HCT116 (cell line): ENCODE measurements around the gene SLC35F3. TPM values are rescaled to one million over a fixed set of nuclear protein-coding genes. Genes with fewer than 3 reads are reported as not detected.

ENCODE experiments used
- ATAC-seq: fragments of 200-7000 bp; cut with Tn5 transposase; 2 replicates; pipeline ENCODE4 v1.9.1; 2020; ENCODE audit warnings: mild to moderate bottlenecking, moderate library complexity
- BruUV-seq: library from RNA; stranded (reverse); fragments of 400-500 nt; replicated peaks from 2 replicates; lab custom pipeline; 2021; lab: Mats Ljungman, UMichigan
- CTCF ChIA-PET: fragments of 300-600 bp; sonication (Branson Sonifier 250); formaldehyde crosslinking; loops from one replicate; lab custom pipeline; 2021; ENCODE audit warnings: antibody characterized with exemption; lab: Charles Lee
- POLR2A ChIA-PET: fragments of 300-600, 350-600 bp; sonication (Branson Sonifier 250); formaldehyde crosslinking; loops from one replicate; lab custom pipeline; 2021; ENCODE audit warnings: antibody characterized with exemption; lab: Charles Lee
- RAD21 ChIA-PET, 2 experiments: fragments of 300-600 bp; sonication (Branson Sonifier 250); formaldehyde crosslinking; loops; one replicate each; lab custom pipeline; 2023; ENCODE audit warnings: low total read pairs in 2 of 2; ENCODE audit not compliant: uncharacterized antibody in 2 of 2, unreplicated experiment in 2 of 2, low non-redundant PET in 1 of 2; lab: Charles Lee
- DNase-seq: peaks from one replicate; pipeline ENCODE4 v3.0.0-alpha.2; 2010; ENCODE audit warnings: low read depth, low spot score
- H2AFZ ChIP-seq: fragments of 200-600 bp; shearing (Covaris generic), sonication (generic); 2 replicates; pipeline ENCODE4 v1.6.1; 2017; ENCODE audit warnings: low read depth, mixed run types, mixed read lengths, antibody characterized with exemption, low read length; ENCODE audit not compliant: poor library complexity, severe bottlenecking
- H3K27ac ChIP-seq: 2 replicates; pipeline ENCODE4 v1.5.1; 2012; ENCODE audit warnings: low read depth, low read length
- H3K27me3 ChIP-seq: fragments of 200-600 bp; sonication (generic); 2 replicates; pipeline ENCODE4 v1.6.1; 2016; ENCODE audit warnings: mixed run types, low read length, mixed read lengths; ENCODE audit not compliant: insufficient read depth
- H3K36me3 ChIP-seq, 2 experiments: fragments of 200-500 bp in 1 of 2; fragments of 200-600 bp in 1 of 2; sonication (Bioruptor generic) in 1 of 2; sonication (generic) in 1 of 2; 2 replicates each; pipeline versions ENCODE4 v1.5.1 to v1.6.1; 2014 to 2016; ENCODE audit warnings: low read length in 2 of 2, inconsistent platforms in 1 of 2, mixed read lengths in 1 of 2, mixed run types in 1 of 2; ENCODE audit not compliant: insufficient read depth in 2 of 2, control insufficient read depth in 1 of 2
- H3K4me1 ChIP-seq, 2 experiments: fragments of 200-600 bp in 1 of 2; sonication (generic) in 1 of 2; 2 replicates each; pipeline versions ENCODE4 v1.5.1 to v1.6.1; 2012 to 2017; ENCODE audit warnings: low read length in 2 of 2, inconsistent platforms in 1 of 2, mild to moderate bottlenecking in 1 of 2, mixed read lengths in 1 of 2, mixed run types in 1 of 2, moderate library complexity in 1 of 2; ENCODE audit not compliant: insufficient read depth in 2 of 2, control insufficient read depth in 1 of 2
- H3K4me2 ChIP-seq: fragments of 200-600 bp; sonication (generic); 2 replicates; pipeline ENCODE4 v1.6.1; 2017; ENCODE audit warnings: mixed run types, low read length, mixed read lengths
- H3K4me3 ChIP-seq, 2 experiments: fragments of 200-600 bp in 1 of 2; sonication (generic) in 1 of 2; replicated peaks in 1 of 2; 2 replicates each; pipeline ENCODE4 v1.5.1; 2011 to 2016; ENCODE audit warnings: low read length in 2 of 2, control low read depth in 1 of 2, low read depth in 1 of 2, mild to moderate bottlenecking in 1 of 2, mixed read lengths in 1 of 2, mixed run types in 1 of 2
- H3K79me2 ChIP-seq: fragments of 200-600 bp; sonication (generic); 2 replicates; pipeline ENCODE4 v1.6.1; 2017; ENCODE audit warnings: mild to moderate bottlenecking, mixed run types, low read length, moderate library complexity, mixed read lengths; ENCODE audit not compliant: insufficient read depth
- H3K9ac ChIP-seq: fragments of 200-600 bp; sonication (generic); 2 replicates; pipeline ENCODE4 v1.6.1; 2016; ENCODE audit warnings: low read length, mixed read lengths
- H3K9me2 ChIP-seq: fragments of 200-600 bp; sonication (generic), shearing (Covaris generic); 2 replicates; pipeline ENCODE4 v1.6.1; 2017; ENCODE audit warnings: mixed run types, mild to moderate bottlenecking, moderate library complexity; ENCODE audit not compliant: insufficient read depth
- H3K9me3 ChIP-seq, 2 experiments: fragments of 200-500 bp in 1 of 2; fragments of 200-600 bp in 1 of 2; sonication (Bioruptor generic) in 1 of 2; sonication (generic) in 1 of 2; 2 replicates each; pipeline ENCODE4 v1.6.1; 2014 to 2017; ENCODE audit warnings: low read length in 2 of 2, mixed read lengths in 2 of 2, inconsistent platforms in 1 of 2, low read depth in 1 of 2, mild to moderate bottlenecking in 1 of 2, mixed run types in 1 of 2, moderate library complexity in 1 of 2; ENCODE audit not compliant: control insufficient read depth in 1 of 2, insufficient read depth in 1 of 2
- H4K20me1 ChIP-seq: fragments of 200-600 bp; sonication (generic), shearing (Covaris generic); 2 replicates; pipeline ENCODE4 v1.6.1; 2017; ENCODE audit warnings: mixed run types, mild to moderate bottlenecking, moderate library complexity; ENCODE audit not compliant: insufficient read depth
- CEBPB ChIP-seq: IDR thresholded peaks from 2 replicates; pipeline ENCODE4 v1.6.1; 2012; ENCODE audit warnings: low read depth
- EGR1 ChIP-seq: IDR thresholded peaks from 2 replicates; pipeline ENCODE4 v1.6.1; 2012; ENCODE audit warnings: low read depth
- EZH2phosphoT487 ChIP-seq: fragments of 200-600 bp; IDR thresholded peaks from 2 replicates; pipeline ENCODE4 v1.6.1; 2018; ENCODE audit warnings: antibody characterized with exemption, borderline replicate concordance
- FOSL1 ChIP-seq: IDR thresholded peaks from 2 replicates; pipeline ENCODE4 v1.6.1; 2012; ENCODE audit warnings: low read depth
- MAX ChIP-seq: IDR thresholded peaks from 2 replicates; pipeline ENCODE4 v1.6.1; 2012
- POLR2A ChIP-seq: IDR thresholded peaks from 2 replicates; pipeline ENCODE4 v1.7.0; 2011; ENCODE audit warnings: borderline replicate concordance; ENCODE audit not compliant: insufficient read depth, insufficient read length; ENCODE audit errors: extremely low read depth
- RAD21 ChIP-seq: IDR thresholded peaks from 2 replicates; pipeline ENCODE4 v1.6.1; 2012; ENCODE audit warnings: low read depth, mild to moderate bottlenecking
- SIN3A ChIP-seq: IDR thresholded peaks from 2 replicates; pipeline ENCODE4 v1.6.1; 2012; ENCODE audit warnings: low read depth
- SRF ChIP-seq: IDR thresholded peaks from 2 replicates; pipeline ENCODE4 v1.6.1; 2012; ENCODE audit warnings: low read depth
- TCF7L2 ChIP-seq: IDR thresholded peaks from 2 replicates; pipeline ENCODE4 v1.7.0; 2011; ENCODE audit warnings: borderline replicate concordance, inconsistent platforms; ENCODE audit not compliant: insufficient read depth, insufficient read length; ENCODE audit errors: extremely low read depth
- YY1 ChIP-seq: IDR thresholded peaks from 2 replicates; pipeline ENCODE4 v1.6.1; 2011; ENCODE audit warnings: low read length, low read depth, moderate library complexity, mild to moderate bottlenecking; ENCODE audit not compliant: insufficient replicate concordance; ENCODE audit errors: extremely low read depth
- intact Hi-C: fragments of 100-400 bp; cut with micrococcal nuclease; formaldehyde crosslinking; loops from 2 replicates; pipeline ENCODE4 v1.10.0; 2022
- total RNA-seq: library from RNA; stranded (reverse); gene quantifications from one replicate; pipeline ENCODE4 v1.2.1, GENCODE V29; 2021; ENCODE audit not compliant: unreplicated experiment
- TF ChIP-seq, protein P1 (sequence below): IDR thresholded peaks from 2 replicates; pipeline ENCODE4 v1.6.1; 2011; ENCODE audit warnings: mild to moderate bottlenecking, low read length, moderate library complexity; ENCODE audit not compliant: insufficient replicate concordance; ENCODE audit errors: extremely low read depth
- TF ChIP-seq, protein P2 (sequence below), 3 experiments: fragments of 200-600 bp in 1 of 3; sonication (generic) in 1 of 3; IDR thresholded peaks in 2 of 3; conservative IDR thresholded peaks in 1 of 3; 2 replicates each; pipeline ENCODE4 v1.5.1; 2012 to 2017; ENCODE audit warnings: low read depth in 2 of 3, low read length in 2 of 3, antibody characterized with exemption in 1 of 3, borderline replicate concordance in 1 of 3, control low read depth in 1 of 3, mild to moderate bottlenecking in 1 of 3, mixed read lengths in 1 of 3, mixed run types in 1 of 3, moderate library complexity in 1 of 3; ENCODE audit not compliant: insufficient read depth in 1 of 3

The SLC35F3 gene
- total RNA-seq, 1 experiment from 2014 or later: 6.4 TPM

GRCh38 chr1:234096161-234096770 is 191.8 kb downstream of the SLC35F3 start:
- no peaks in the 10 kb centered on the region for H3K36me3 ChIP-seq
- ChIA-PET RAD21 (no interaction called here), CTCF (no interaction called here), POLR2A (no interaction called here)
- H3K9me2 ChIP-seq: no peaks in the 10 kb centered on the region
- H4K20me1 ChIP-seq: no peaks in the 10 kb centered on the region
- no peaks in the 10 kb centered on the region for H3K27me3 ChIP-seq
- BruUV-seq: no TSS peak
- H3K4me3 ChIP-seq: no peak overlapping the region
- DNase-seq: no peak
- no peak for ATAC-seq
- H2AFZ ChIP-seq: no peak overlapping the region
- H3K9ac ChIP-seq: no peak overlapping the region
- no peak overlapping the region for H3K27ac ChIP-seq
- no peaks in the 10 kb centered on the region for H3K4me1 ChIP-seq
- no peak for TF ChIP-seq RAD21
- H3K79me2 ChIP-seq: peaks cover 4% of the 10 kb centered on the region; the same call in 1 of the 2 replicates
- intact Hi-C loops: no loop called here
- H3K9me3 ChIP-seq: no peaks in the 10 kb centered on the region; a peak in 1 of 4 replicates
- no peak overlapping the region for H3K4me2 ChIP-seq

DNA sequence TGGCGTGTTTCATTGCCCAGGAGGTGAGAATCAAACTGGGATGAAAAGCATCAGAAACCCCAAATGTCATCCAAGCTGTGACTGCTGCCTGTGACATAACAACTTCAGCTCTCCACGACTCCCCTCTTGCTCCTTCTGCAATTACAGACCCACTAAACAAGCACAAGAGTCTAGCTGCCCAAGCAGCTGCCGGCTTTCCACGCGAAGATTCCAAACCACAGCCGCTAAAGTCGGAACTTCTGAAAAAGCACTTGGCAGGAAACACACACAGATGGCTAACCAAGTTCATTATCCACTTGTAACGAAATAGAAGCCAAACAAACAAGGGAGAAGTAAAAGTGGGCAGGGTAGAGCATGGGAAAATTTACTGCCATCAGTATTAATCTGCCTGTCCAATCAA is 198.1 kb downstream of the SLC35F3 start:
- RAD21 ChIA-PET: no interaction called here
- Histone ChIP-seq H2AFZ (no peak overlapping the region), H3K9me2 (no peaks in the 10 kb centered on the region), H3K9me3 (no peaks in the 10 kb centered on the region; a peak in 1 of 4 replicates), H3K4me3 (no peak overlapping the region), H3K79me2 (no peaks in the 10 kb centered on the region; the same call in 1 of the 2 replicates), H3K27me3 (no peaks in the 10 kb centered on the region), H4K20me1 (no peaks in the 10 kb centered on the region), H3K9ac (no peak overlapping the region), H3K4me1 (no peaks in the 10 kb centered on the region), H3K36me3 (no peaks in the 10 kb centered on the region), H3K4me2 (no peak overlapping the region), H3K27ac (no peak overlapping the region)
- CTCF ChIA-PET: no interaction called here
- no peak for ATAC-seq
- BruUV-seq: no TSS peak
- no peak for DNase-seq
- POLR2A ChIA-PET: no interaction called here
- intact Hi-C loops: no loop called here
- no peak for TF ChIP-seq EZH2phosphoT487
- TF ChIP-seq CEBPB: no peak
- no peak for TF ChIP-seq YY1
- TF ChIP-seq TCF7L2: no peak
- no peak for TF ChIP-seq RAD21
- TF ChIP-seq, protein P1, sequence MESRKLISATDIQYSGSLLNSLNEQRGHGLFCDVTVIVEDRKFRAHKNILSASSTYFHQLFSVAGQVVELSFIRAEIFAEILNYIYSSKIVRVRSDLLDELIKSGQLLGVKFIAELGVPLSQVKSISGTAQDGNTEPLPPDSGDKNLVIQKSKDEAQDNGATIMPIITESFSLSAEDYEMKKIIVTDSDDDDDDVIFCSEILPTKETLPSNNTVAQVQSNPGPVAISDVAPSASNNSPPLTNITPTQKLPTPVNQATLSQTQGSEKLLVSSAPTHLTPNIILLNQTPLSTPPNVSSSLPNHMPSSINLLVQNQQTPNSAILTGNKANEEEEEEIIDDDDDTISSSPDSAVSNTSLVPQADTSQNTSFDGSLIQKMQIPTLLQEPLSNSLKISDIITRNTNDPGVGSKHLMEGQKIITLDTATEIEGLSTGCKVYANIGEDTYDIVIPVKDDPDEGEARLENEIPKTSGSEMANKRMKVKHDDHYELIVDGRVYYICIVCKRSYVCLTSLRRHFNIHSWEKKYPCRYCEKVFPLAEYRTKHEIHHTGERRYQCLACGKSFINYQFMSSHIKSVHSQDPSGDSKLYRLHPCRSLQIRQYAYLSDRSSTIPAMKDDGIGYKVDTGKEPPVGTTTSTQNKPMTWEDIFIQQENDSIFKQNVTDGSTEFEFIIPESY: no peak
- no peak for TF ChIP-seq SRF
- no peak for TF ChIP-seq MAX
- TF ChIP-seq FOSL1: no peak
- TF ChIP-seq POLR2A: no peak
- no peak for TF ChIP-seq EGR1
- TF ChIP-seq, protein P2, sequence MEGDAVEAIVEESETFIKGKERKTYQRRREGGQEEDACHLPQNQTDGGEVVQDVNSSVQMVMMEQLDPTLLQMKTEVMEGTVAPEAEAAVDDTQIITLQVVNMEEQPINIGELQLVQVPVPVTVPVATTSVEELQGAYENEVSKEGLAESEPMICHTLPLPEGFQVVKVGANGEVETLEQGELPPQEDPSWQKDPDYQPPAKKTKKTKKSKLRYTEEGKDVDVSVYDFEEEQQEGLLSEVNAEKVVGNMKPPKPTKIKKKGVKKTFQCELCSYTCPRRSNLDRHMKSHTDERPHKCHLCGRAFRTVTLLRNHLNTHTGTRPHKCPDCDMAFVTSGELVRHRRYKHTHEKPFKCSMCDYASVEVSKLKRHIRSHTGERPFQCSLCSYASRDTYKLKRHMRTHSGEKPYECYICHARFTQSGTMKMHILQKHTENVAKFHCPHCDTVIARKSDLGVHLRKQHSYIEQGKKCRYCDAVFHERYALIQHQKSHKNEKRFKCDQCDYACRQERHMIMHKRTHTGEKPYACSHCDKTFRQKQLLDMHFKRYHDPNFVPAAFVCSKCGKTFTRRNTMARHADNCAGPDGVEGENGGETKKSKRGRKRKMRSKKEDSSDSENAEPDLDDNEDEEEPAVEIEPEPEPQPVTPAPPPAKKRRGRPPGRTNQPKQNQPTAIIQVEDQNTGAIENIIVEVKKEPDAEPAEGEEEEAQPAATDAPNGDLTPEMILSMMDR (IDR thresholded peaks at IDR 0.05 in 2 of 3, conservative IDR thresholded peaks at IDR 0.05 in 1 of 3; ENCODE audit: borderline replicate concordance in 1 of 3, insufficient read depth in 1 of 3, low read depth in 2 of 3, low read length in 2 of 3): no peak
- no peak for TF ChIP-seq SIN3A
